D721Med (cell line): ENCODE measurements around the gene AIF1.

ENCODE experiments used
- DNase-seq: peaks from one replicate; pipeline ENCODE4 v3.0.0; 2011; ENCODE audit warnings: low spot score; ENCODE audit not compliant: insufficient read length
- FAIRE-seq: peaks from 2 replicates; lab custom pipeline; 2011; peaks lifted over from hg19 to GRCh38; lab: Jason Lieb, UNC
- CTCF ChIP-seq: IDR thresholded peaks from 2 replicates; pipeline ENCODE4 v1.5.1; 2012; ENCODE audit warnings: mild to moderate bottlenecking, control low read depth; ENCODE audit not compliant: insufficient read depth; ENCODE audit errors: missing control alignments

The AIF1 gene

GRCh38 chr6:31640612-31641011 is 25.6 kb downstream of the AIF1 start:
- DNase-seq = no peak
- no peak for TF ChIP-seq CTCF
- FAIRE-seq = no peak

- FAIRE-seq (no peak), DNase-seq (no peak)
- TF ChIP-seq CTCF = no peak
These were observed 26.3 kb downstream of the AIF1 start for GRCh38 chr6:31641370-31641769.

GRCh38 chr6:31642798-31643570 is 27.9 kb downstream of the AIF1 start:
- DNase-seq (no peak), FAIRE-seq (no peak)
- TF ChIP-seq CTCF = no peak

- TF ChIP-seq CTCF = no peak
- FAIRE-seq (no peak), DNase-seq (no peak)
These were observed 28.9 kb downstream of the AIF1 start for GRCh38 chr6:31643818-31644454.

GRCh38 chr6:31645325-31645724 is 30.3 kb downstream of the AIF1 start:
- TF ChIP-seq CTCF = no peak
- no peak for FAIRE-seq
- DNase-seq = no peak

GRCh38 chr6:31651602-31652191 is 36.7 kb downstream of the AIF1 start:
- DNase-seq = peak; percentile 67
- FAIRE-seq = no peak
- no peak for TF ChIP-seq CTCF
